Neural progenitor cell (in vitro differentiated cells): ENCODE measurements around the gene WFIKKN1. TPM values are rescaled to one million over a fixed set of nuclear protein-coding genes. Genes with fewer than 3 reads are reported as not detected.

Experiments
- DNase-seq: peaks from one replicate; pipeline ENCODE4 v3.0.0-alpha.2; 2016; ENCODE audit warnings: low spot score
- H2AFZ ChIP-seq: fragments of 200-600 bp; sonication (generic); replicated peaks from 2 replicates; pipeline ENCODE4 v1.6.1; 2016; ENCODE audit warnings: antibody characterized with exemption
- H3F3A ChIP-seq: fragments of 200-600 bp; sonication (generic); 2 replicates; pipeline ENCODE4 v1.6.1; 2016; ENCODE audit warnings: antibody characterized with exemption, low read depth
- H3K27ac ChIP-seq: fragments of 200-600 bp; sonication (generic); 2 replicates; pipeline ENCODE4 v1.5.1; 2016; ENCODE audit warnings: mild to moderate bottlenecking
- H3K27me3 ChIP-seq: fragments of 200-600 bp; sonication (generic); 2 replicates; pipeline ENCODE4 v1.6.1; 2016; ENCODE audit warnings: mild to moderate bottlenecking, moderate library complexity
- H3K36me3 ChIP-seq: fragments of 200-600 bp; sonication (generic); 2 replicates; pipeline ENCODE4 v1.5.1; 2016
- H3K4me1 ChIP-seq: fragments of 200-600 bp; sonication (generic); 2 replicates; pipeline ENCODE4 v1.6.1; 2016; ENCODE audit warnings: mixed run types
- H3K4me2 ChIP-seq: fragments of 200-600 bp; sonication (generic); 2 replicates; pipeline ENCODE4 v1.6.1; 2016
- H3K4me3 ChIP-seq: fragments of 200-600 bp; sonication (generic); 2 replicates; pipeline ENCODE4 v1.5.1; 2016
- H3K79me2 ChIP-seq: fragments of 200-600 bp; sonication (generic); 2 replicates; pipeline ENCODE4 v1.6.1; 2016; ENCODE audit warnings: low read depth
- H3K9ac ChIP-seq: fragments of 200-600 bp; sonication (generic); 2 replicates; pipeline ENCODE4 v1.6.1; 2016
- H3K9me3 ChIP-seq: fragments of 200-600 bp; sonication (generic); 2 replicates; pipeline ENCODE4 v1.5.1; 2016; ENCODE audit warnings: low read depth
- H4K20me1 ChIP-seq: fragments of 200-600 bp; sonication (generic); 2 replicates; pipeline ENCODE4 v1.6.1; 2016; ENCODE audit warnings: low read depth
- H3K27ac Mint-ChIP-seq: 3 replicates; pipeline ENCODE4 v1.8.0; 2021; ENCODE audit warnings: mixed read lengths
- H3K27me3 Mint-ChIP-seq: 2 replicates; pipeline ENCODE4 v1.8.0; 2022; ENCODE audit warnings: low read depth, mild to moderate bottlenecking, inconsistent platforms, moderate library complexity, mixed read lengths; ENCODE audit not compliant: insufficient read depth
- H3K36me3 Mint-ChIP-seq: 3 replicates; pipeline ENCODE4 v1.8.0; 2021; ENCODE audit warnings: mixed read lengths
- H3K4me1 Mint-ChIP-seq: 3 replicates; pipeline ENCODE4 v1.8.0; 2021; ENCODE audit warnings: mixed read lengths
- H3K4me3 Mint-ChIP-seq: 3 replicates; pipeline ENCODE4 v1.8.0; 2021; ENCODE audit warnings: mild to moderate bottlenecking, moderate library complexity, mixed read lengths
- H3K9me3 Mint-ChIP-seq: 3 replicates; pipeline ENCODE4 v1.8.0; 2020; ENCODE audit warnings: mixed read lengths
- EZH2 ChIP-seq: fragments of 200-600 bp; sonication (generic); IDR thresholded peaks from 2 replicates; pipeline ENCODE4 v1.6.1; 2017; ENCODE audit warnings: antibody characterized with exemption, mild to moderate bottlenecking, moderate library complexity
- EZH2phosphoT487 ChIP-seq: fragments of 200-600 bp; sonication (generic); IDR thresholded peaks from 2 replicates; pipeline ENCODE4 v1.6.1; 2017; ENCODE audit warnings: antibody characterized with exemption
- total RNA-seq: library from RNA; depleted of rRNA; stranded (reverse); fragments of >200 nt; gene quantifications from 2 replicates; pipeline ENCODE4 v1.2.3, GENCODE V29; 2015; ENCODE audit warnings: low replicate concordance
- TF ChIP-seq, protein P1 (sequence below): fragments of 200-600 bp; sonication (generic); IDR thresholded peaks from 2 replicates; pipeline ENCODE4 v1.5.1; 2017; ENCODE audit warnings: antibody characterized with exemption, mild to moderate bottlenecking

Gene WFIKKN1
- total RNA-seq, 1 donor from 2014 or later: 5.9 TPM

DNA sequence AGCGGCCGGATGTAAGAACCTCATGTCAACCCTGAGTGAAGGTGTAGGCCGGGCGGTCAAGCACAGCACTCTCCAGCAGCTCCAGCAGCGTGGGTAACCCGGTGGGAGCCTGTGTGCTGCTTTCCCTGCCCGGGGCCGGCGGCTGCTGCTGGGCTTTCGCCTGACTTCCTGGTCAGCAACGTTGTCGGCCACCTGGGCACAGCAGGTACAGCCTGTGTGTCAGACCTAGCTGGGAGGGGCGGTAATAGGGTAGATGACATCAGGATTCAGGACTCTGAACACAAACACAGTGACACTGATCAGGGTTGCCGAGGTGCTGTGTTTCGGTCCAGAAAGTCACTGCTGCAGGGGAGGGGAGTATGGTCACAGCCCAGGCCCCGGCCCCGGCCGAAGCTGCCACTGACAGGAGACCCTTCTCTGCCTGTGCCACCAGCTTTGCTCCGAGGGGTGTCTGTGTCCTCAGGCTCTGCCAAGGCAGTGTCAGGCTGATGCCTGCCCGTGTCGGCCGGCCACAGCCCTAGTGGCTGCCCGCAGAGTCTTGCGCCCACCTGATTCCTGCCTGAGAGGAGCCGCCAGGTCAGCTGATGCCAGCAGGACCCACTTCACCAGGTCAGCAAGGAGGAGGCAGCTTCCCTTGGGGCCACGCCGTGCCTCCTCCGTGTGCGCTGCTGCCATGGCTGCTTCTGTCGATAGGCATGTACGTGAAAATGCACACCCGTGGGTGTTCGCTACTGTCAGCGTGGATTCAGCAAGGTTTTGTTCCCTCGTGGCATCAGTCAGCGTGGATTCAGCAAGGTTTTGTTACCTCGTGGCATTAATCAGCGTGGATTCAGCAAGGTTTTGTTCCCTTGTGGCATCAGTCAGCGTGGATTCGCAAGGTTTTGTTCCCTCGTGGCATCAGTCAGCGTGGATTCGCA, 31.7 kb upstream of the WFIKKN1 start:
- Mint-ChIP-seq H3K4me1 (peaks cover 6% of the 10 kb centered on the region), H3K36me3 (peaks cover 31% of the 10 kb centered on the region), H3K4me3 (no peak overlapping the region), H3K27ac (no peak overlapping the region), H3K27me3 (peaks cover 2% of the 10 kb centered on the region), H3K9me3 (peaks cover 6% of the 10 kb centered on the region)
- Histone ChIP-seq H3F3A (no peaks in the 10 kb centered on the region), H3K4me1 (no peaks in the 10 kb centered on the region), H3K79me2 (no peaks in the 10 kb centered on the region), H3K27me3 (no peaks in the 10 kb centered on the region), H4K20me1 (peaks cover 26% of the 10 kb centered on the region), H3K4me3 (no peak overlapping the region), H3K9ac (no peak overlapping the region), H3K36me3 (no peaks in the 10 kb centered on the region), H3K27ac (no peak overlapping the region), H3K4me2 (no peak overlapping the region), H3K9me3 (no peaks in the 10 kb centered on the region), H2AFZ (no peak overlapping the region)
- no peak for DNase-seq
- TF ChIP-seq EZH2: no peak
- TF ChIP-seq, protein P1, sequence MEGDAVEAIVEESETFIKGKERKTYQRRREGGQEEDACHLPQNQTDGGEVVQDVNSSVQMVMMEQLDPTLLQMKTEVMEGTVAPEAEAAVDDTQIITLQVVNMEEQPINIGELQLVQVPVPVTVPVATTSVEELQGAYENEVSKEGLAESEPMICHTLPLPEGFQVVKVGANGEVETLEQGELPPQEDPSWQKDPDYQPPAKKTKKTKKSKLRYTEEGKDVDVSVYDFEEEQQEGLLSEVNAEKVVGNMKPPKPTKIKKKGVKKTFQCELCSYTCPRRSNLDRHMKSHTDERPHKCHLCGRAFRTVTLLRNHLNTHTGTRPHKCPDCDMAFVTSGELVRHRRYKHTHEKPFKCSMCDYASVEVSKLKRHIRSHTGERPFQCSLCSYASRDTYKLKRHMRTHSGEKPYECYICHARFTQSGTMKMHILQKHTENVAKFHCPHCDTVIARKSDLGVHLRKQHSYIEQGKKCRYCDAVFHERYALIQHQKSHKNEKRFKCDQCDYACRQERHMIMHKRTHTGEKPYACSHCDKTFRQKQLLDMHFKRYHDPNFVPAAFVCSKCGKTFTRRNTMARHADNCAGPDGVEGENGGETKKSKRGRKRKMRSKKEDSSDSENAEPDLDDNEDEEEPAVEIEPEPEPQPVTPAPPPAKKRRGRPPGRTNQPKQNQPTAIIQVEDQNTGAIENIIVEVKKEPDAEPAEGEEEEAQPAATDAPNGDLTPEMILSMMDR: no peak
- TF ChIP-seq EZH2phosphoT487: no peak

DNA sequence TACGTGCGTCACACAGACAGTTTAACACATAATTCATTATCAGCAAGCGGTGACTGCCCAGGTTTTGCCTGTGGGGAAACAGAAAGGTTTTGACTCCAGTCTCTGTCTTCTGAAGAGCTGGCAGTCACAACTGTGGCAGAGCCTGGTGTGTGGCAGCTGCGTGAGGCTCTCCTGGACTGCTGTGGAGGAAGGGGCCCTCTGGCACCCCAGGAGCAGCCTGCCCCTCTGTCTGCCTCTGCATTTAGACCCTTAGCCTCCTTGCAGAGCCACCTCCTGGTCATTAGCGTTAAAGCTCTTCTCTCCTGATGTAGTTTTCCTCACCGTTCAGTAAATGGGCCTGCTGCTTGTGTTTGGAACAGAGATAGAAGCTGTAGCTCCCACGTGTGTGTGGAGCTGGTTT, 30.0 kb upstream of the WFIKKN1 start:
- Histone ChIP-seq H3F3A (no peaks in the 10 kb centered on the region), H3K4me1 (no peaks in the 10 kb centered on the region), H3K9ac (no peak overlapping the region), H4K20me1 (peaks cover 11% of the 10 kb centered on the region), H2AFZ (no peak overlapping the region), H3K9me3 (peaks cover 3% of the 10 kb centered on the region), H3K36me3 (no peaks in the 10 kb centered on the region), H3K27me3 (no peaks in the 10 kb centered on the region), H3K27ac (peak overlapping the region; percentile 13), H3K79me2 (peaks cover 16% of the 10 kb centered on the region), H3K4me2 (no peak overlapping the region), H3K4me3 (no peak overlapping the region)
- DNase-seq: peak; percentile 50
- Mint-ChIP-seq H3K27me3 (peaks cover 2% of the 10 kb centered on the region), H3K27ac (no peak overlapping the region), H3K4me1 (peaks cover 3% of the 10 kb centered on the region), H3K36me3 (peaks cover 37% of the 10 kb centered on the region), H3K9me3 (peaks cover 21% of the 10 kb centered on the region), H3K4me3 (no peak overlapping the region)
- TF ChIP-seq EZH2phosphoT487: no peak
- no peak for TF ChIP-seq EZH2
- TF ChIP-seq, protein P1: peak; percentile 47

DNA sequence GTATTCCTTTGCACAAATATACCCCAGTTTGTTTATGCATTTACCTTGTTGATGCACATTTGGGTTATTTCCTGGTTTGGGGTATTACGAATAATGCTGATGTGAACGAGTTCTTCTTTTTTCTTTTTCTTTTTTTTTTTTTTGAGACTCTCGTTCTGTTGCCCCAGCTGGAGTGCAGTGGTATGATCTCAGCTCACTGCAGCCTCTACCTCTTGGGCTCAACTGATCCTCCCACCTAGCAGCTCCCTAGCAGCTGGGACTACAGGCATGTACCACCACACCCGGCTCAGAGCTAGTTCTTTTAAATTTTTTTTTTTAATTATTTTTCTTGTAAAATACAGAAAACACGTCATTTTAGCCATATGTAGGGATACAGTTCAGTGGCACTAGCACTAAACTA, 26.9 kb upstream of the WFIKKN1 start:
- H3K9me3 Mint-ChIP-seq: peaks cover 30% of the 10 kb centered on the region
- H3K36me3 Mint-ChIP-seq: peaks cover 28% of the 10 kb centered on the region

More for the DNA sequence above, 26.9 kb upstream of the WFIKKN1 start:
- H3K9me3 ChIP-seq: peaks cover 3% of the 10 kb centered on the region
- no peaks in the 10 kb centered on the region for H3F3A ChIP-seq
- Mint-ChIP-seq H3K4me3 (no peak overlapping the region), H3K27ac (no peak overlapping the region), H3K4me1 (peaks cover 9% of the 10 kb centered on the region), H3K27me3 (peaks cover 2% of the 10 kb centered on the region)
- no peak overlapping the region for H3K27ac ChIP-seq
- no peak overlapping the region for H3K4me2 ChIP-seq
- H2AFZ ChIP-seq: no peak overlapping the region
- no peak overlapping the region for H3K9ac ChIP-seq
- no peak for TF ChIP-seq EZH2
- TF ChIP-seq, protein P1: no peak
- TF ChIP-seq EZH2phosphoT487: no peak
- no peaks in the 10 kb centered on the region for H3K27me3 ChIP-seq
- peaks cover 16% of the 10 kb centered on the region for H3K79me2 ChIP-seq
- no peak overlapping the region for H3K4me3 ChIP-seq
- no peak for DNase-seq
- peaks cover 7% of the 10 kb centered on the region for H4K20me1 ChIP-seq
- H3K4me1 ChIP-seq: no peaks in the 10 kb centered on the region
- no peaks in the 10 kb centered on the region for H3K36me3 ChIP-seq
